ENCODE results near the gene KLHL6.

- no peak for TF ChIP-seq POLR2A (IDR thresholded peaks at IDR 0.05)
- TF ChIP-seq CTCF (IDR thresholded peaks at IDR 0.05): no peak
- TF ChIP-seq EP300 (IDR thresholded peaks at IDR 0.05): no peak
Observed at GRCh38 chr3:183545708-183546107, 9.8 kb downstream of the KLHL6 start.

Data from tibial nerve (tissue), 4 donors.